B cell (primary cell): ENCODE data around the gene GET4.

Experiments used
- CTCF ChIP-seq: fragments of 200-600 bp; IDR thresholded peaks from one replicate; pipeline ENCODE4 v1.8.0; 2022; ENCODE audit warnings: antibody characterized with exemption, mild to moderate bottlenecking
- EZH2 ChIP-seq: IDR thresholded peaks from 2 replicates; pipeline ENCODE4 v1.6.1; 2012; ENCODE audit warnings: borderline replicate concordance, low read depth, mild to moderate bottlenecking, moderate library complexity, low read length; ENCODE audit not compliant: insufficient read depth, poor library complexity, severe bottlenecking

GRCh38 chr7:899806-900205 is 23.5 kb downstream of the GET4 start:
- TF ChIP-seq EZH2, result no peak
- no peak for TF ChIP-seq CTCF
